NCI-H748 treated with DMSO at 0.1 percent for 48 hours (cell line): ENCODE measurements around the gene INPP5D.
"Not testable (repeated sequence)": the region's sequence is repeated elsewhere in the genome, so short reads cannot be mapped to it uniquely, and the experiment has no call there.

Source experiments
- DNase-seq: peaks from one replicate; lab custom pipeline; 2025; lab: John Stamatoyannopoulos, UW

INPP5D gene

GRCh38 chr2:233146194-233146593, 86.1 kb downstream of the INPP5D start:
- DNase-seq = no peak

DNA sequence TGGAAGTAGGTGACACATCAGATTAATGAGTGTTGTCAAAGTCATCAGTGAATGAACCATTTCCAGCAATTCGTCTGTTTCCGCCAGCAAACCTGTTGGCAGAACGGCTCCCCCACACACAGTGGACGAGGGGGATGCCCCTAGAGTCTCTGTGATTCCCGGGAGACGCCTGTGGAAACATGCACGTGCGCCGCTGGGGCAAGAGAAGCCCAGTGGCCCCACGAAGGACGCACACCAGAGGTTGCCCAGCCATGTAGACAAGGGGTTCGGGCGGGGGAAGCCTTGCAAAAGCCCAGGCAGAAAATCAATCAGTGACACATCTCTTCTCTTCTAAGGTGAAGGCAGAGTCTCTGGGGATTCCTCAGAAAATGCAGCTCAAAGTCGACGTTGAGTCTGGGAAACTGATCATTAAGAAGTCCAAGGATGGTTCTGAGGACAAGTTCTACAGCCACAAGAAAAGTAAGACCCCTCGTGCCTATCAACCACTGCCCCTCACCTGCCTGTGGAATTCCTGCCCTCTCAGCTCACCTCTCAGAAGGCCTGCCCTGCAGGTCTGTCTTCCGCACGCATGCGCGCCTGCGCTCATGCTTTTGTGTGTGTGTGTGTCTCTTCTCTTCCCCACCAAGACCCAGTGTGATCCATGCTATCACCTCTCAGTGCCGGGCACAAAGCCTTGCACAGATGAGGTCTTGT, 87.1 kb downstream of the INPP5D start:
- DNase-seq = no peak

DNA sequence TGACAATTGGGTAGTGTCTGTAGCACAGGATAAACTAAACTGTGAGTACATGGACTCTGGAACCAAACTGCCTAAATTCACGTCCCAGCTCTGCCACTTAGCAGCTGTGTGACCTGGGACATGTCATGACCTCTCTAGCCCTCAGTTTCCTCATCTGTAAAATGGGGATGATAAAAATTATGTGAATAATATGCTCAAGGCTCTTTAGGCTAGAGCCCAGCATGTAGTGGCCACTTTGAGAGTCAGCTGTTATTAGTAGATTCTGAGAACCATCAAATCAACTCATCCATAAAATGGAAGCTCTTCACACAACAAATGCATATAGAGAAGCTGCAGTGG, 87.7 kb downstream of the INPP5D start:
- no peak for DNase-seq

GRCh38 chr2:233148354-233148753, 88.2 kb downstream of the INPP5D start:
- no peak for DNase-seq

DNA sequence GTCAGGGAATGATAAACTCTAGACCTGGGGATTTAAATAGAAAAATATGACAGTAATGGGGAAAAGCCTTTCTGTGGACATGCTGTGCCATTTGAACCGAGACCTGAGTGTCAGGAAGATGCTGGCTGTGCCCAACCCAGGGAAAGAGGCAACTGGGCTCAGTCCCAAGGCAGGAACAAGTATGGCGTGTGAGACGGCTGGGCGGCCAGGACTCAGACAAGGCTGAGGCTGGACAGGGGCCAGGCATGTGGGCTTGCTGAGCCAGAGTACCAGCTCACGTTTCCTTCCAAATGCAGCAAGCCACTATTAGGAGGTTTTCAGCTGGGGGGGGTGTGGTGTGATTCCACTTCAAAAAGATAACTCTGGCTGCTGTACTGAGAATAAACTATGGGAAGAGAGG, 92.4 kb downstream of the INPP5D start:
- DNase-seq = no peak

DNA sequence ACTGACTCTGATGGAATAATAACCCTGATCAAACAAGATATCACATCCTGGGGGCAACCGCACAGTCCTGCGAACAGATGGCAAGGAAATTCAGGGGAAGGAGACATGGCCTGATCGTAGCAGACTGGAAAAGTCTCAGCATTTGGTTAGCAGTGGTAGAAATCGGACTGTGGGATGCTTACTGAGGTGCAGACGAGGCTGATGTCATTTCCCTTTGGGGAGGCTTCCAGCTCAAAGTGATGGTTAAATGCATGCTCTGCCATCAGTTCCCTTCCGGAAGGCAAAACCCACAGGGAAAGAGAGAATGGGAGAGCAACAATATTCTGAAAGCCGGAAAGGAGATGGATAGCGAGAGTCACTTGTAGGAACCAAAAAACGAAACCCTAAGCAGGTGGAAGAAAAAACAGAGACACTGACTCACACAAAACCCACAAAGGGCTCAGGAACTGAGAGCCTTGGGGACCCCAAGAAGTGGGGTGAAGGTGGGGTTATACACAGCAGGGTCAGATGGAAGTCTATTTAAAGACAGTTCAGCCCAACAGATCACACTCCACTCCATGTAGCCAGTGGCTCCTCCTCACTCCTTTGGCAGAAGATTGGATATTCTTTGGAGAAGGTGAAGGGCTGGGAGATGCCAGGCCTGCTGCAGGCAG, 93.1 kb downstream of the INPP5D start:
- DNase-seq = no peak

DNA sequence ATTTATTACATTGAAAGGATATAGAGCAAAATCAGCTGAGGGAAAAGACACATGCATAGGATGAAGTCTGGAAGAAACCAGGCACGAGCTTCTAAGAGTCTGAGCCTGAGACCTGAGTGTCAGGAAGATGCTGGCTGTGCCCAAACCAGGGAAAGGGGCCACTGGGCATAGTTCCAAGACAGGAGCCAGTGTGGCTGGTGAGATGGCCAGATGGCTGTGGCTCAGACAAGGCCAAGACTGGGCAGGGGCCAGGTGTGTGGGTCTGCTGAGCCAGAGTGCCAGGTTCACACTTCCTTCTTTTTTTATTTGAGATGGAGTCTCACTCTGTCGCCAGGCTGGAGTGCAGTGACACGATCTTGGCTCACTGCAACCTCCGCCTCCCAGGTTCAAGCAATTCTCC, 95.9 kb downstream of the INPP5D start:
- DNase-seq = no peak

GRCh38 chr2:233156461-233156860, 96.3 kb downstream of the INPP5D start:
- not testable (repeated sequence) for DNase-seq

DNA sequence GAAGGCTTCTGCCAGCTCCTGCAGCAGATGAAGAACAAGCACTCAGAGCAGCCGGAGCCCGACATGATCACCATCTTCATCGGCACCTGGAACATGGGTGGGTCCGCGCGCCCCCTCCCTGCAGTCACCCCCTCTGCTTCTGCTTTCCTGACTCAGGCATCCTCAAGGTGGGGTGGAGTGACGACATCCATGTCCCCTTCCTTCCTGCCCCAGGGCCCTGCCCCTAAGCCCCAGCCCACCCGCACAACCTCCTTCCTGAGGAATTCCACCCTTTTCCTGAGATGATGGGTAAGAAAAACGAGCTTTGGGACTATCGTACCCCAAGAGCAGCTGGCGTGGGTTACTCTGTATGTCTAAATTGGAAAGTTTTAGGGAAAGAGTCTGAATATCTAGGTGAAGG, 101.6 kb downstream of the INPP5D start:
- no peak for DNase-seq

GRCh38 chr2:233162770-233163169, 102.6 kb downstream of the INPP5D start:
- DNase-seq = no peak

DNA sequence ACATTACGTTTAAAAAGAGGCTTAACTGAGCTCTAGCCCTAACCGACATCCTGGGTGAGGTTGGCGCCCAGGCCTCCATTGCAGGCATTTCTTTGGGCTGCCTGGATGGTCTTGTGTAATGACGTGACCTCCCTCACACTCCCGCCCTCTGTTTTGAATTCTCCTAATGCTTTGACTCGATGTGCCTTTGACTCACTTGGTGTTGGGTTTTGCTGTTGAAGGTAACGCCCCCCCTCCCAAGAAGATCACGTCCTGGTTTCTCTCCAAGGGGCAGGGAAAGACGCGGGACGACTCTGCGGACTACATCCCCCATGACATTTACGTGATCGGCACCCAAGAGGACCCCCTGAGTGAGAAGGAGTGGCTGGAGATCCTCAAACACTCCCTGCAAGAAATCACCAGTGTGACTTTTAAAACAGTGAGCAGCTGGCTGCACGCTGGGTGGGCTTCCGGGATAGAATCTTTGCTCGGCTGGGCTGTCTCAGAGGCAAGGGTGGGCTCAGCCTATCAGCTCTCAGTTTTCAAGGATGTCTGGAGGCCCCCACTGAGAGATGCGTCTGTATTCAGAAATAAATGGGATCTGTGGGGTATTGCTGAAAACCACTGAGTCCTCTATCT, 103.5 kb downstream of the INPP5D start:
- no peak for DNase-seq

- DNase-seq = no peak
Measured at GRCh38 chr2:233164128-233164635, 104.0 kb downstream of the INPP5D start.

DNA sequence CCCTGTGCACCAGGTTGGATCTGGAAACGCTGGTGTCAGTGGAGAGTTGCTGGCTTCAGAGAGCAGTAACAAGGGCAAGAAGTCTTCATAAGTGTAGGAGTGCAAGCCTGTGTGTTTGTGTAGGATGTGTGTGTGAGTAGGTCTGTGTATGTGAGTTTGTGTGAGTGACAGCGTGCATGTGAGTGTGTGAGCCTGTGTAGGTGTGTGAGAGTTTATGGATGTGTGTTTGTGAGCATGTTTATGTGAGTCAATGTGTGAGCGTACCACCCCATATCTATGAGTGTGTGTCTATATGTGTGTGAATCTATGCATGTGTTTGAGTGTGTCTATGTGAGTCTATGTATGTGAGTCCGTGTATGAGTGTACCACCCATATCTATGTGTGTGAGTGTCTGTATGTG, 104.8 kb downstream of the INPP5D start:
- DNase-seq = no peak

- DNase-seq = no peak
Measured at GRCh38 chr2:233165543-233165894, 105.4 kb downstream of the INPP5D start.

DNA sequence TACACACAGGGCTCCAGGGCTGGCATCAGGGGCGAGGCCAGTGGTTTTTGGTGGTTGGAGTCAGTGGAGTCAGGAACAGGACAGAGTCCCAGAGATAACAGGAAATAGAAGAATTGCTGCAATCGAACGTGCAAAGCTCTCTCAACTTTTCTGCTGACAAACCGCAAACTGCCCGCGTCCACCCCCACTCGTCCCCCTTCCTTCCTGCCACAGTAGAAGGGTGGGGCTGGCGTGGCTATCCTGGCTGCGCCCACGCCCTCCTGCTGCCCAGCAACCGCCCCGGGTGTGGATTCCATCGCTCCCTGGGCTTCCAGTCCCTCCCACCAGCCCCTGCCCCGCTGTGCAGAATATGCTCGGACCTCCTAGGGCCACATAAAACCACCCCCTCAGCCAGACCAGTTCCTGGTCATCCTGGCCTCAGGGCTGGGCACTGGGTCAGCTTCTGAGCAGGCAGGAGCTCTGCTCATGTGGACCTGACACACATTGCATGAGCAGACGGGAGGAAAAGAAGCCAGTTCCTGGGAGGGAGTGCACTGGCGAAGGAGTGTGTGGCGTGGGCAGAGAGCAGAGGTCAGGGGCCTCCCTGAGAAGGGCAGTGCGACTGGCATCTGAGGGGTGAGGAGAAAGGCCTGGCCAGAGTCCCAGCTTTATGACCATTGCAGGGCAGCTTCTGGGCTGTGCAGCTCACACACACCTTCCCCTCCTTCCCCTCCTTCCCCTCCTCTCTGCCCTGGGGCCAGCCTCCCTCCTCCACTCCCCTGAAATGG, 105.9 kb downstream of the INPP5D start:
- DNase-seq = no peak

DNA sequence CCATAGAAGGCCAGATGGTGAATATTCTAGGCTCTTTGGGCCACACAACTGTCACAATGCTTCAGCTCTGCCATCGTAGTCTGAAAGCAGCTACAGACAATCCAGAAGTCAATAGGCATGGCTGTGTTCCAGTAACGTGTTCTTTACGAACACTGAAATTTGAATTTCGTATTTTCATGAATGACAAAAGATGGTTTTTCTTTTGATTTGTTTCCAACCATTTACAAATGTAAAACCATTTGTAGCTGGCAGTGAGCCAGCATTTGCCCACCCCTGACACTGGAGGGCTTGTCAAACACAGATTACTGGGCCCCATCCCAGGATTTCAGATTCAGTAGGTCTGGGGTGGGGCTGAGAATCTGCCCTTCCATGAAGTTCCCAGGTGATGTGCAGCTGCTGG, 108.3 kb downstream of the INPP5D start:
- DNase-seq = no peak

- DNase-seq = no peak
Measured at GRCh38 chr2:233168919-233169318, 108.8 kb downstream of the INPP5D start.

GRCh38 chr2:233171344-233171743, 111.2 kb downstream of the INPP5D start:
- DNase-seq = no peak

GRCh38 chr2:233173115-233173514, 113.0 kb downstream of the INPP5D start:
- no peak for DNase-seq

GRCh38 chr2:233174137-233174536, 114.0 kb downstream of the INPP5D start:
- no peak for DNase-seq

DNA sequence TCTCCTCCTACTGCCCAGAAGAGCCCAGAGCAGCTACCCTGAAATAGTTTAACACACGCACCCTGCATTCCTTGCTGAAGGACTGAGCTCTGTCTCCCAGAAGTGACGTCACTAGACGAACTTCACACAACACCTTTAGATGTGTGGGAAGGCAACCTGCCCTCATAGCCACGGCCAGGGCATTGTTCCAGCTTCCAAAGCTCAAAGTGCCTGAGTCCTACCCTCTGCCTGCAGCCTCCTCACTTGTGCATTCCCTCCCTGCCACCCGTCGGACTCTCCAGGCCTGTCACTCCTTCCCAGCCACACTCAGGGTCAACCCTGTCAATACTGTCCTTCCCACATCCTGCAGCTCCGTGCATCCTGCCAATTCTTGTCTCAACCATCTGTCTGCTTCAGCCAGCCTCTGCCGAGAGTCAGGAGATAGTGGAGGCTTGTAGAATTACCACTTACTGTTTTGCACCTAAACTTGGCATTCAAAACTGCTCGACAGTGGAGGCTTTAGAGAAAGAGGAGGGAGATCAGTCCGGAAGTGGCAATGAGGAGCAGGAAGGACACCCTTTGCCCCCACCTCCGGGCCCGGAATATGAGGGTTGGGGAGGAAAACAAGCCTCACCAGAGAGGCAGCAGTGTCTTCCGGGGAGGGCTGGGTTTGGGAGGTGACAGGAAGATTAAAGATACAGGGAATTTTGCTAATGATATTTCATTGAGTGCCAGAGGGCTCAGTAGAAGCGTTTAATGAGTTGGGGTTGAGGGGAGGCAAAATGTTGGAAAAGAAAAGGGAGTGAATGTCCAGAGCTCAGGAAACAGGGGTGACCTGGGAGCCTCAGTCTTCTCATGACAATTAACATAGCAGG, 119.1 kb downstream of the INPP5D start:
- DNase-seq = no peak

GRCh38 chr2:233179848-233180366, 119.8 kb downstream of the INPP5D start:
- DNase-seq = no peak
